Prostate gland (tissue), 2 donors: Measurements from ENCODE around the gene MEGF10. TPM values are rescaled to one million over a fixed set of nuclear protein-coding genes. Genes with fewer than 3 reads are reported as not detected.

Experiments
- DNase-seq: peaks from one replicate; pipeline ENCODE4 v3.0.0-alpha.2; 2019; ENCODE audit warnings: low spot score
- H3K27ac ChIP-seq, 2 donors: fragments of 200-600 bp; sonication (generic); 2 replicates each; pipeline ENCODE4 v1.5.1; 2017 to 2019
- H3K27me3 ChIP-seq: fragments of 200-600 bp; sonication (generic); replicated peaks from 2 replicates; pipeline ENCODE4 v1.5.1; 2019; ENCODE audit not compliant: insufficient read depth
- H3K36me3 ChIP-seq, 2 donors: fragments of 200-600 bp; sonication (generic); 1 replicate in 1 of 2; 2 replicates in 1 of 2; pipeline versions ENCODE4 v1.5.1 to v1.8.1; 2017 to 2019
- H3K4me1 ChIP-seq: fragments of 200-600 bp; sonication (generic); replicated peaks from 2 replicates; pipeline ENCODE4 v1.5.1; 2019
- H3K4me3 ChIP-seq, 2 donors: fragments of 200-600 bp; sonication (generic); 2 replicates each; pipeline ENCODE4 v1.5.1; 2017 to 2019
- H3K9me3 ChIP-seq: fragments of 200-600 bp; sonication (generic); 2 replicates; pipeline ENCODE4 v1.5.1; 2017
- CTCF ChIP-seq, 4 experiments: fragments of 200-600 bp in 2 of 4; fragments of 450-650 bp in 2 of 4; sonication (generic) in 2 of 4; IDR thresholded peaks; 1 replicate in 3 of 4; 2 replicates in 1 of 4; pipeline ENCODE4 v1.5.1; 2016 to 2019; ENCODE audit warnings: antibody characterized with exemption in 4 of 4, mild to moderate bottlenecking in 2 of 4, moderate library complexity in 2 of 4
- POLR2A ChIP-seq: fragments of 450-650 bp; IDR thresholded peaks from one replicate; pipeline ENCODE4 v1.6.1; 2016; ENCODE audit warnings: antibody characterized with exemption, mild to moderate bottlenecking
- POLR2AphosphoS5 ChIP-seq: sonication (generic); formaldehyde crosslinking; IDR thresholded peaks from one replicate; pipeline ENCODE4 v1.6.1; 2017; ENCODE audit warnings: antibody characterized with exemption
- WGBS: methylation state at CpG from one replicate; pipeline ENCODE4 v1.1.5; 2018; 5-methylcytosine and 5-hydroxymethylcytosine counted together
- intact Hi-C: fragments of 100-400 bp; cut with DNase I; formaldehyde crosslinking; loops from one replicate; pipeline ENCODE4 v1.14.2; 2022
- total RNA-seq, 2 donors: library from RNA; depleted of rRNA; stranded (reverse); fragments of >200 nt; gene quantifications; one replicate each; pipeline ENCODE4 v1.1.0, GENCODE V29; 2016

The MEGF10 gene
- total RNA-seq, 2 donors from 2014 or later, result 0.77 to 7.9 TPM

- H3K4me1 ChIP-seq, result no peaks in the 10 kb centered on the region
- H3K27ac ChIP-seq, result no peak overlapping the region
- intact Hi-C loops, result no loop called here
- no peak for DNase-seq
- 51% methylated on average over 3 of the region's 3 CpGs for WGBS
- no peaks in the 10 kb centered on the region for H3K36me3 ChIP-seq
- no peaks in the 10 kb centered on the region for H3K9me3 ChIP-seq
- no peak overlapping the region for H3K4me3 ChIP-seq
- no peak for TF ChIP-seq POLR2AphosphoS5
- no peak for TF ChIP-seq POLR2A
- TF ChIP-seq CTCF (IDR thresholded peaks at IDR 0.05), result no peak
- H3K27me3 ChIP-seq, result no peaks in the 10 kb centered on the region
Observed at GRCh38 chr5:127331890-127332649, 41.5 kb downstream of the MEGF10 start.

GRCh38 chr5:127333483-127333882 lies 42.9 kb downstream of the MEGF10 start:
- no peak for DNase-seq
- Histone ChIP-seq H3K9me3 (no peaks in the 10 kb centered on the region), H3K4me1 (no peaks in the 10 kb centered on the region), H3K27ac (no peak overlapping the region), H3K27me3 (no peaks in the 10 kb centered on the region), H3K36me3 (no peaks in the 10 kb centered on the region), H3K4me3 (no peak overlapping the region)
- intact Hi-C loops, result no loop called here
- TF ChIP-seq CTCF (IDR thresholded peaks at IDR 0.05) (no peak), POLR2A (no peak), POLR2AphosphoS5 (no peak)
- 90% methylated on average over 3 of the region's 3 CpGs for WGBS

DNA sequence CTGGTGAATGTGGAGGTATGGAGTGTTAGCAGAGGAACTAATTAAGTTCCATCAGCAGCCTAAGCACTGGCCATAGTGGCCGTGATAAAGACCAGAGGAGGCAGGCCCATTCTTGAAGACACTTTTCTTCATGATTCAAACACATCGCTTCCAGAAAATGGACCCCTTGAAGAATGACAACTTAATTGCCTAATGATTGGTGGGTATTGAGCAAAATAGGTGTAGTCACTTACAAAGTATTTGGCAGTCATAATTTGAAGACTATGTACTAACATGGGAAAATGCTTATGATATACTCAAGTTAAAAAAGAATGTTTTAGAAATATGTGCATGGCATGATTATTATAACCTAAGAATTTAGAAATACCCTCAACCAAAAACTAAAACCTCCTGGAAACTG lies 44.8 kb downstream of the MEGF10 start:
- Histone ChIP-seq H3K9me3 (no peaks in the 10 kb centered on the region), H3K4me3 (no peak overlapping the region), H3K4me1 (no peaks in the 10 kb centered on the region), H3K27me3 (no peaks in the 10 kb centered on the region), H3K36me3 (no peaks in the 10 kb centered on the region), H3K27ac (no peak overlapping the region)
- TF ChIP-seq CTCF (IDR thresholded peaks at IDR 0.05) (no peak), POLR2AphosphoS5 (no peak), POLR2A (no peak)
- intact Hi-C loops, result no loop called here
- 82% methylated on average over 2 of the region's 2 CpGs for WGBS
- no peak for DNase-seq

DNA sequence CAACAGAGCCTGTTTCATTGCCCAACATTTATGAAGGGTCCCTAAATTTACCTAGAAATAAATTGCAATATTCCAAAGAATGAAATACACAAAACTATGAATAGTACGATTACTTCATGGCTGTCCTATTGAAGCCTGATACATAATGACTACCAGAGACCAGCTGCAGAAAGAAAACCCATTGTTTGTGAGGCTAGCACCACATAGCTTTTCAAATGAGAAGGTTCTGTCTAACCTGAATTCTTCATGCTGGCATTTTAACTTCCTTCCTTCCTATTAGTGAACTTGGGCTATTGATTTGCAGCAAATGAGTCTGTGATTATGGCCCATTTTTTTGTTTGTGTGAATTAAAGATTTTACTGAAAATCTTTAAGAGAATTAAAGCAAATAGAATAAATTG lies 47.3 kb downstream of the MEGF10 start:
- WGBS, result 97% methylated on average over 1 of the region's 1 CpG
- no peak overlapping the region for H3K4me3 ChIP-seq
- no peak for DNase-seq
- intact Hi-C loops, result no loop called here
- no peaks in the 10 kb centered on the region for H3K36me3 ChIP-seq
- TF ChIP-seq CTCF (IDR thresholded peaks at IDR 0.05) (no peak), POLR2A (no peak), POLR2AphosphoS5 (no peak)
- no peak overlapping the region for H3K27ac ChIP-seq
- no peaks in the 10 kb centered on the region for H3K9me3 ChIP-seq
- H3K4me1 ChIP-seq, result no peaks in the 10 kb centered on the region
- H3K27me3 ChIP-seq, result no peaks in the 10 kb centered on the region

DNA sequence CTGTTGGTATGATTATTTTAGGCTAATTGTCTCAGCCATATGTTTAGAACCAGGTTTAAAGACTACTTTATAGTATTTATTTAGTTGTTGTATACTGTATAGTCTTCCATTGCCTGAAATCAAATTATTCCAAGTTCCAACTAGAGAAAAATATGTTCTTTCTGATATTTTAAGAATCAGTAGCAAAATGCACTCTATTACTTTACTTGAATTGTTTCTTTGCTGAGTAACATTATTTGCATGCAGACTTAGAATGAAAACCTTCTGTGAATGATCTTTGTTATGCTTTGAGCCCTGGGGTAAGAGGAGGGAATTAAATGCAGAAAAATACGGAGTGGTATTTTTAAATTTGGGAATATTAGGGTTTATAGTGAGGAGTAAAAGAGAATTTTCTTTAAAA lies 47.9 kb downstream of the MEGF10 start:
- Histone ChIP-seq H3K4me1 (no peaks in the 10 kb centered on the region), H3K4me3 (no peak overlapping the region), H3K27ac (no peak overlapping the region), H3K27me3 (no peaks in the 10 kb centered on the region), H3K36me3 (no peaks in the 10 kb centered on the region), H3K9me3 (no peaks in the 10 kb centered on the region)
- no peak for TF ChIP-seq POLR2AphosphoS5
- DNase-seq, result no peak
- intact Hi-C loops, result no loop called here
- 85% methylated on average over 1 of the region's 1 CpG for WGBS
